Measurements from ENCODE around the gene STPG1. TPM values are rescaled to one million over a fixed set of nuclear protein-coding genes. Genes with fewer than 3 reads are reported as not detected.

Gene STPG1
- total RNA-seq, 4 donors from 2014 or later, result 2.2 to 7.6 (median 6.1) TPM

- 40 to 68% methylated on average over 4 to 5 of the region's 5 CpGs for WGBS, 2 donors (ENCODE audit: low coverage in 1 of 2)
- H3K9me3 ChIP-seq, result no peaks in the 10 kb centered on the region
- H3K4me1 ChIP-seq, result no peaks in the 10 kb centered on the region
- TF ChIP-seq POLR2A (IDR thresholded peaks at IDR 0.05) (no peak), POLR2AphosphoS5 (IDR thresholded peaks at IDR 0.05) (no peak), EP300 (IDR thresholded peaks at IDR 0.05) (no peak), CTCF (IDR thresholded peaks at IDR 0.05) (no peak)
- H3K27ac ChIP-seq, result no peak overlapping the region
- H3K36me3 ChIP-seq, result no peaks in the 10 kb centered on the region
- no peaks in the 10 kb centered on the region for H3K27me3 ChIP-seq
- H3K4me3 ChIP-seq, result no peak overlapping the region
- no peak for ATAC-seq
Measured at GRCh38 chr1:24336075-24336474, 77.5 kb downstream of the STPG1 start.

GRCh38 chr1:24331961-24332673 is 81.5 kb downstream of the STPG1 start:
- no peaks in the 10 kb centered on the region for H3K27me3 ChIP-seq
- no peak overlapping the region for H3K4me3 ChIP-seq
- no peaks in the 10 kb centered on the region for H3K9me3 ChIP-seq
- TF ChIP-seq POLR2A (IDR thresholded peaks at IDR 0.05), result no peak
- TF ChIP-seq POLR2AphosphoS5 (IDR thresholded peaks at IDR 0.05), result no peak
- no peak for TF ChIP-seq EP300 (IDR thresholded peaks at IDR 0.05)
- TF ChIP-seq CTCF (IDR thresholded peaks at IDR 0.05), result no peak
- no peaks in the 10 kb centered on the region for H3K36me3 ChIP-seq
- ATAC-seq, result no peak
- H3K27ac ChIP-seq, result no peak overlapping the region
- 83 to 87% methylated on average over 2 to 7 of the region's 7 CpGs for WGBS, 2 donors (ENCODE audit: low coverage in 1 of 2)
- H3K4me1 ChIP-seq, result no peaks in the 10 kb centered on the region

- TF ChIP-seq POLR2AphosphoS5 (IDR thresholded peaks at IDR 0.05), result no peak
- no peak for TF ChIP-seq POLR2A (IDR thresholded peaks at IDR 0.05)
- no peak for TF ChIP-seq EP300 (IDR thresholded peaks at IDR 0.05)
- TF ChIP-seq CTCF (IDR thresholded peaks at IDR 0.05), result no peak
- no peak overlapping the region for H3K4me3 ChIP-seq
- H3K4me1 ChIP-seq, result no peaks in the 10 kb centered on the region
- no peaks in the 10 kb centered on the region for H3K27me3 ChIP-seq
- no peak for ATAC-seq
- H3K36me3 ChIP-seq, result no peaks in the 10 kb centered on the region
- H3K27ac ChIP-seq, result no peak overlapping the region
- WGBS, 2 donors (ENCODE audit: low coverage in 1 of 2), result 82 to 84% methylated on average over 2 of the region's 2 CpGs
- H3K9me3 ChIP-seq, result no peaks in the 10 kb centered on the region
Measured at GRCh38 chr1:24329797-24330543, 83.6 kb downstream of the STPG1 start.

- TF ChIP-seq POLR2AphosphoS5 (IDR thresholded peaks at IDR 0.05), result no peak
- TF ChIP-seq EP300 (IDR thresholded peaks at IDR 0.05), result no peak
- no peak for TF ChIP-seq CTCF (IDR thresholded peaks at IDR 0.05)
- no peak for TF ChIP-seq POLR2A (IDR thresholded peaks at IDR 0.05)
- no peak for ATAC-seq
- Histone ChIP-seq H3K27me3 (no peaks in the 10 kb centered on the region), H3K9me3 (no peaks in the 10 kb centered on the region), H3K4me3 (no peak overlapping the region), H3K27ac (no peak overlapping the region), H3K4me1 (no peaks in the 10 kb centered on the region), H3K36me3 (no peaks in the 10 kb centered on the region)
- WGBS, 2 donors (ENCODE audit: low coverage in 1 of 2), result 50 to 95% methylated on average over 1 to 9 of the region's 9 CpGs
Measured at GRCh38 chr1:24329331-24329730, 84.3 kb downstream of the STPG1 start.
